Measurements from ENCODE around the gene DNAJC5G.

Gene DNAJC5G

GRCh38 chr2:27270131-27270530 lies 5.1 kb upstream of the DNAJC5G start:
- TF ChIP-seq TAF1 (IDR thresholded peaks at IDR 0.05; ENCODE audit: low read depth) (no peak), ZBTB7A (IDR thresholded peaks at IDR 0.05; ENCODE audit: low read depth) (no peak), YY1 (IDR thresholded peaks at IDR 0.05; ENCODE audit: low read depth) (no peak), EP300 (IDR thresholded peaks at IDR 0.05; ENCODE audit: borderline replicate concordance) (no peak), FOXM1 (IDR thresholded peaks at IDR 0.05; ENCODE audit: borderline replicate concordance, low read depth) (no peak), CREB1 (IDR thresholded peaks at IDR 0.05; ENCODE audit: low read depth) (no peak)

- no peak for TF ChIP-seq RAD21 (IDR thresholded peaks at IDR 0.05; ENCODE audit: low read depth)
- no peak for TF ChIP-seq ZBTB7A (IDR thresholded peaks at IDR 0.05; ENCODE audit: low read depth)
- no peak for TF ChIP-seq EP300 (IDR thresholded peaks at IDR 0.05; ENCODE audit: borderline replicate concordance)
- no peak for TF ChIP-seq TAF1 (IDR thresholded peaks at IDR 0.05; ENCODE audit: low read depth)
- TF ChIP-seq EGR1 (IDR thresholded peaks at IDR 0.05), result no peak
- TF ChIP-seq REST (IDR thresholded peaks at IDR 0.05; ENCODE audit: low read depth), result no peak
- no peak for TF ChIP-seq TEAD4 (IDR thresholded peaks at IDR 0.05)
- no peak for TF ChIP-seq CEBPB (IDR thresholded peaks at IDR 0.05)
- no peak for TF ChIP-seq MAX (IDR thresholded peaks at IDR 0.05)
- TF ChIP-seq NFIC (IDR thresholded peaks at IDR 0.05), result no peak
- no peak for TF ChIP-seq USF1 (IDR thresholded peaks at IDR 0.05)
- TF ChIP-seq CREB1 (IDR thresholded peaks at IDR 0.05; ENCODE audit: low read depth), result no peak
- TF ChIP-seq TCF12 (IDR thresholded peaks at IDR 0.05; ENCODE audit: low read depth), result no peak
- TF ChIP-seq YY1 (IDR thresholded peaks at IDR 0.05; ENCODE audit: low read depth), result no peak
- TF ChIP-seq FOXM1 (IDR thresholded peaks at IDR 0.05; ENCODE audit: borderline replicate concordance, low read depth), result no peak
Observed at GRCh38 chr2:27270670-27271069, 4.6 kb upstream of the DNAJC5G start.

- TF ChIP-seq USF1 (IDR thresholded peaks at IDR 0.05), result no peak
- TF ChIP-seq REST (IDR thresholded peaks at IDR 0.05; ENCODE audit: low read depth), result no peak
- no peak for TF ChIP-seq ZBTB7A (IDR thresholded peaks at IDR 0.05; ENCODE audit: low read depth)
- no peak for TF ChIP-seq RAD21 (IDR thresholded peaks at IDR 0.05; ENCODE audit: low read depth)
- no peak for TF ChIP-seq TEAD4 (IDR thresholded peaks at IDR 0.05)
- TF ChIP-seq FOXM1 (IDR thresholded peaks at IDR 0.05; ENCODE audit: borderline replicate concordance, low read depth), result no peak
Observed at GRCh38 chr2:27271631-27272340, 3.4 kb upstream of the DNAJC5G start.

GRCh38 chr2:27278010-27278409 lies 2.8 kb downstream of the DNAJC5G start:
- no peak for TF ChIP-seq REST (IDR thresholded peaks at IDR 0.05; ENCODE audit: low read depth)
- TF ChIP-seq YY1 (IDR thresholded peaks at IDR 0.05; ENCODE audit: low read depth), result no peak
- no peak for TF ChIP-seq TAF1 (IDR thresholded peaks at IDR 0.05; ENCODE audit: low read depth)
- no peak for TF ChIP-seq EGR1 (IDR thresholded peaks at IDR 0.05)
- TF ChIP-seq CREB1 (IDR thresholded peaks at IDR 0.05; ENCODE audit: low read depth), result no peak
- no peak for TF ChIP-seq TCF12 (IDR thresholded peaks at IDR 0.05; ENCODE audit: low read depth)
- no peak for TF ChIP-seq FOXM1 (IDR thresholded peaks at IDR 0.05; ENCODE audit: borderline replicate concordance, low read depth)
- TF ChIP-seq CEBPB (IDR thresholded peaks at IDR 0.05), result no peak
- no peak for TF ChIP-seq RAD21 (IDR thresholded peaks at IDR 0.05; ENCODE audit: low read depth)
- no peak for TF ChIP-seq EP300 (IDR thresholded peaks at IDR 0.05; ENCODE audit: borderline replicate concordance)
- no peak for TF ChIP-seq TEAD4 (IDR thresholded peaks at IDR 0.05)

- TF ChIP-seq CEBPB (IDR thresholded peaks at IDR 0.05), result no peak
Observed at GRCh38 chr2:27280826-27281225, 5.6 kb downstream of the DNAJC5G start.
